Stomach (tissue), 9 donors: ENCODE results near the gene AMBN. TPM values are rescaled to one million over a fixed set of nuclear protein-coding genes. Genes with fewer than 3 reads are reported as not detected.

Source experiments
- DNase-seq, 2 donors: peaks; one replicate each; pipeline versions ENCODE4 v3.0.0 to v3.0.0-alpha.2; 2013 to 2019
- H3K27ac ChIP-seq, 5 donors: fragments of 200-600 bp in 4 of 5; sonication (generic) in 4 of 5; one replicate each; pipeline ENCODE4 v1.5.1; 2013 to 2019; ENCODE audit warnings: mild to moderate bottlenecking in 1 of 5, moderate library complexity in 1 of 5
- H3K27me3 ChIP-seq, 3 donors: fragments of 200-600 bp; sonication (generic); one replicate each; pipeline ENCODE4 v1.5.1; 2017 to 2019; ENCODE audit warnings: mixed run types in 1 of 3
- H3K36me3 ChIP-seq, 4 donors: fragments of 200-600 bp; sonication (generic); 1 replicate in 3 of 4; 2 replicates in 1 of 4; pipeline ENCODE4 v1.5.1; 2016 to 2019
- H3K4me1 ChIP-seq, 4 donors: fragments of 200-600 bp; sonication (generic); one replicate each; pipeline ENCODE4 v1.5.1; 2016 to 2019
- H3K4me3 ChIP-seq, 4 donors: fragments of 200-600 bp; sonication (generic) in 3 of 4; one replicate each; pipeline ENCODE4 v1.5.1; 2016 to 2019; ENCODE audit warnings: mild to moderate bottlenecking in 1 of 4
- H3K9me3 ChIP-seq, 4 donors: fragments of 200-600 bp; sonication (generic); one replicate each; pipeline ENCODE4 v1.5.1; 2016 to 2019
- CTCF ChIP-seq, 7 experiments: fragments of 450-650 bp in 4 of 7; fragments of 200-600 bp in 3 of 7; sonication (generic) in 3 of 7; IDR thresholded peaks; one replicate each; pipeline ENCODE4 v1.5.1; 2016 to 2019; ENCODE audit warnings: antibody characterized with exemption in 7 of 7, control low read depth in 2 of 7, mild to moderate bottlenecking in 1 of 7
- EP300 ChIP-seq: sonication (generic); formaldehyde crosslinking; IDR thresholded peaks from one replicate; pipeline ENCODE4 v1.6.1; 2017; ENCODE audit warnings: antibody characterized with exemption
- POLR2A ChIP-seq, 4 donors: fragments of 450-650 bp; IDR thresholded peaks; one replicate each; pipeline ENCODE4 v1.6.1; 2016; ENCODE audit warnings: antibody characterized with exemption in 4 of 4, control low read depth in 2 of 4, mild to moderate bottlenecking in 1 of 4, moderate library complexity in 1 of 4
- POLR2AphosphoS5 ChIP-seq, 3 donors: sonication (generic); formaldehyde crosslinking; IDR thresholded peaks; one replicate each; pipeline ENCODE4 v1.6.1; 2016; ENCODE audit warnings: antibody characterized with exemption in 3 of 3
- WGBS, 5 donors: extraction: QIAGEN DNeasy Blood & Tissue Kit in 3 of 5; methylation state at CpG; one replicate each; pipeline versions ENCODE4 v1.1.5 to v1.1.7; 2013 to 2018; 5-methylcytosine and 5-hydroxymethylcytosine counted together
- intact Hi-C: fragments of 100-400 bp; cut with DNase I; formaldehyde crosslinking; loops from one replicate; pipeline ENCODE4 v1.15.1; 2023; ENCODE audit warnings: low total_unique reads
- polyA plus RNA-seq, 3 donors: library from polyadenylated mRNA; stranded (reverse); fragments of 200-250 nt; gene quantifications; one replicate each; pipeline ENCODE4 v1.2.3, GENCODE V29; 2013
- total RNA-seq, 5 donors: library from RNA; depleted of rRNA; stranded (reverse); fragments of >200 nt; gene quantifications; one replicate each; pipeline versions ENCODE4 v1.1.0 to v1.2.3, GENCODE V29; 2014 to 2016
- donor health status: healthy with polysubstance abuse.
- donor health status: Bipolar disorder and iron deficiency.
- donor health status: healthy.

The AMBN gene
- total and polyA plus RNA-seq, 8 donors: not detected

- Histone ChIP-seq H3K4me1 (peaks cover 0 to 7% (median 0%) of the 10 kb centered on the region in 4 donors), H3K36me3 (no peaks in the 10 kb centered on the region), H3K9me3 (no peaks in the 10 kb centered on the region), H3K4me3 (no peak overlapping the region), H3K27me3 (no peaks in the 10 kb centered on the region), H3K27ac (no peak overlapping the region)
- intact Hi-C loops: no loop called here
- DNase-seq: no peak
- TF ChIP-seq EP300 (no peak), POLR2AphosphoS5 (IDR thresholded peaks at IDR 0.05) (no peak), CTCF (IDR thresholded peaks at IDR 0.05) (no peak), POLR2A (IDR thresholded peaks at IDR 0.05) (no peak)
- 78 to 95% (median 86%) methylated on average over 1 of the region's 1 CpG for WGBS, 5 donors
These were observed 35.6 kb downstream of the AMBN start for GRCh38 chr4:70627620-70628019.

- no peak for TF ChIP-seq POLR2AphosphoS5 (IDR thresholded peaks at IDR 0.05)
- no peak for TF ChIP-seq EP300
- no peak for TF ChIP-seq POLR2A (IDR thresholded peaks at IDR 0.05)
- no peak for TF ChIP-seq CTCF (IDR thresholded peaks at IDR 0.05)
These were observed 36.4 kb downstream of the AMBN start, which contains the start of gene ENAM for GRCh38 chr4:70628444-70628843. TSS of gene ENAM (plus strand) at chr4:70628744. CDS start at chr4:70629501, 757 bp downstream.

GRCh38 chr4:70629469-70630090, 37.5 kb downstream of the AMBN start:
- Histone ChIP-seq H3K4me1 (no peaks in the 10 kb centered on the region), H3K27ac (no peak overlapping the region), H3K4me3 (no peak overlapping the region), H3K36me3 (no peaks in the 10 kb centered on the region), H3K9me3 (no peaks in the 10 kb centered on the region), H3K27me3 (no peaks in the 10 kb centered on the region)
- no peak for DNase-seq
- 77 to 93% (median 84%) methylated on average over 1 of the region's 1 CpG for WGBS, 5 donors
- TF ChIP-seq POLR2AphosphoS5 (IDR thresholded peaks at IDR 0.05) (no peak), CTCF (IDR thresholded peaks at IDR 0.05) (no peak), POLR2A (IDR thresholded peaks at IDR 0.05) (no peak), EP300 (no peak)
- intact Hi-C loops: no loop called here

More at GRCh38 chr4:70628444-70628843, 36.4 kb downstream of the AMBN start, which contains the start of gene ENAM:
- 88 to 96% (median 95%) methylated on average over 2 of the region's 2 CpGs for WGBS, 5 donors
- Histone ChIP-seq H3K4me3 (no peak within 1 kb of the TSS), H3K4me1 (peaks cover 0 to 7% (median 0%) of the 10 kb centered on the region in 4 donors), H3K9me3 (no peaks in the 10 kb centered on the region), H3K27ac (no peak within 1 kb of the TSS), H3K36me3 (no peaks in the 10 kb centered on the region), H3K27me3 (no peaks in the 10 kb centered on the region)
- intact Hi-C loops: no loop called here
- no peak for DNase-seq

- Histone ChIP-seq H3K4me1 (no peaks in the 10 kb centered on the region), H3K9me3 (no peaks in the 10 kb centered on the region), H3K36me3 (no peaks in the 10 kb centered on the region), H3K27ac (no peak overlapping the region), H3K4me3 (no peak overlapping the region), H3K27me3 (no peaks in the 10 kb centered on the region)
- intact Hi-C loops: no loop called here
- WGBS, 5 donors: 54 to 70% (median 62%) methylated on average over 3 of the region's 3 CpGs
- no peak for TF ChIP-seq POLR2A (IDR thresholded peaks at IDR 0.05)
- no peak for TF ChIP-seq POLR2AphosphoS5 (IDR thresholded peaks at IDR 0.05)
- no peak for TF ChIP-seq CTCF (IDR thresholded peaks at IDR 0.05)
- no peak for TF ChIP-seq EP300
- no peak for DNase-seq
These were observed 38.1 kb downstream of the AMBN start for GRCh38 chr4:70630162-70630561.
